CD1c-positive myeloid dendritic cell (primary cell): ENCODE data around the gene JAKMIP2.

Experiments
- DNase-seq: peaks from one replicate; pipeline ENCODE4 v3.0.0-alpha.2; 2016; ENCODE audit errors: extremely low spot score

JAKMIP2 gene

GRCh38 chr5:147789820-147790219 is 7.3 kb upstream of the JAKMIP2 start:
- DNase-seq, result no peak

GRCh38 chr5:147788023-147788422 is 5.5 kb upstream of the JAKMIP2 start:
- DNase-seq, result no peak

- DNase-seq, result no peak
Measured at GRCh38 chr5:147786142-147786541, 3.6 kb upstream of the JAKMIP2 start.

- peak; percentile 46 for DNase-seq
Measured at GRCh38 chr5:147784146-147784987, 1.8 kb upstream of the JAKMIP2 start.

- DNase-seq, result no peak
Measured at GRCh38 chr5:147780924-147781573, 1.5 kb downstream of the JAKMIP2 start.

GRCh38 chr5:147779694-147780093 is 2.8 kb downstream of the JAKMIP2 start:
- no peak for DNase-seq

- DNase-seq, result no peak
Measured at GRCh38 chr5:147776989-147777388, 5.5 kb downstream of the JAKMIP2 start.

- no peak for DNase-seq
Measured at GRCh38 chr5:147773587-147773986, 8.9 kb downstream of the JAKMIP2 start.

GRCh38 chr5:147773139-147773538 is 9.4 kb downstream of the JAKMIP2 start:
- DNase-seq, result no peak

- DNase-seq, result no peak
Measured at GRCh38 chr5:147767048-147767447, 15.5 kb downstream of the JAKMIP2 start.

GRCh38 chr5:147763791-147764525 is 18.6 kb downstream of the JAKMIP2 start:
- no peak for DNase-seq

- no peak for DNase-seq
Measured at GRCh38 chr5:147760086-147760875, 22.2 kb downstream of the JAKMIP2 start.

GRCh38 chr5:147759441-147759840 is 23.1 kb downstream of the JAKMIP2 start:
- no peak for DNase-seq

GRCh38 chr5:147756566-147756965 is 26.0 kb downstream of the JAKMIP2 start:
- no peak for DNase-seq

- no peak for DNase-seq
Measured at GRCh38 chr5:147754372-147755122, 28.0 kb downstream of the JAKMIP2 start.

- DNase-seq, result no peak
Measured at GRCh38 chr5:147753765-147754164, 28.8 kb downstream of the JAKMIP2 start.

- DNase-seq, result no peak
Measured at GRCh38 chr5:147752666-147753290, 29.8 kb downstream of the JAKMIP2 start.

- no peak for DNase-seq
Measured at GRCh38 chr5:147752033-147752432, 30.5 kb downstream of the JAKMIP2 start.

- no peak for DNase-seq
Measured at GRCh38 chr5:147751156-147751830, 31.2 kb downstream of the JAKMIP2 start.

GRCh38 chr5:147750065-147750464 is 32.5 kb downstream of the JAKMIP2 start:
- DNase-seq, result no peak
